SK-N-SH treated with all-trans-retinoic acid at 6 μM for 48 hours (cell line): Measurements from ENCODE around the gene GPC6.

Experiments
- ARNTL ChIP-seq: fragments of 450-650 bp; formaldehyde crosslinking; IDR thresholded peaks from 2 replicates; pipeline ENCODE4 v1.5.0; 2020; ENCODE audit warnings: low read depth, mild to moderate bottlenecking, moderate library complexity, borderline replicate concordance
- OSR1 ChIP-seq: fragments of 250-450 bp; sonication (Bioruptor Pico); IDR thresholded peaks from 2 replicates; pipeline ENCODE4 v1.8.0; 2022; ENCODE audit warnings: moderate library complexity, mild to moderate bottlenecking, inconsistent platforms
- PPARA ChIP-seq: fragments of 250-450 bp; sonication (Bioruptor Pico); IDR thresholded peaks from 2 replicates; pipeline ENCODE4 v1.5.0; 2020; ENCODE audit warnings: mild to moderate bottlenecking, borderline replicate concordance
- RARB ChIP-seq: fragments of 250-450 bp; sonication (Bioruptor Pico); IDR thresholded peaks from 2 replicates; pipeline ENCODE4 v1.8.0; 2021; ENCODE audit warnings: mild to moderate bottlenecking, moderate library complexity
- SNAI2 ChIP-seq: fragments of 250-450 bp; sonication (Bioruptor Pico); IDR thresholded peaks from 2 replicates; pipeline ENCODE4 v1.5.0; 2020; ENCODE audit warnings: mild to moderate bottlenecking, moderate library complexity
- TF ChIP-seq, protein P1 (sequence below): fragments of 250-450 bp; sonication (Bioruptor Pico); IDR thresholded peaks from 2 replicates; pipeline ENCODE4 v1.8.0; 2020; ENCODE audit warnings: mild to moderate bottlenecking, moderate library complexity, borderline replicate concordance
- TF ChIP-seq, protein P2 (sequence below): fragments of 250-450 bp; sonication (Bioruptor Pico); IDR thresholded peaks from 2 replicates; pipeline ENCODE4 v1.5.0; 2020; ENCODE audit warnings: mild to moderate bottlenecking, moderate library complexity
- TF ChIP-seq, protein P3 (sequence below): fragments of 250-450 bp; sonication (Bioruptor Pico); IDR thresholded peaks from 2 replicates; pipeline ENCODE4 v1.5.1; 2021; ENCODE audit warnings: mild to moderate bottlenecking, moderate library complexity

DNA sequence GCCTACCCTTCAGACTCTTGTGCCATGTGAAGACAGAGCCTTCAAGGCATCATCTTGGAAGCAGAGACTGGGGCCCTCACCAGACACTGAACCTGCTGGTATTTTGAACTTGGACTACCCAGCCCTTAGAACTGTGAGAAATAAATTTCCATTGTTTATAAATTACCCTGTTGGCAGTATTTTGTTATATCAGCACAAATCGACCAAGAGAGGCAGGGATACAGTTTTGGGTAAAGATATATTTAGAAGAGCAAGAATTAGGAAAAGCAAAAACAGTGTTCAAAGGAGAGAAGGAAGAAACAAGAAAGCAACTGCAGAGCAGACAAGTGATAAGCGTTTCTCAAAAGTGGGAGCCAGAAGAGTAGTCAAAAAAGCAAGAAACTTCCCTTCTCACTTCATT lies 652.1 kb downstream of the GPC6 start:
- TF ChIP-seq, protein P1, sequence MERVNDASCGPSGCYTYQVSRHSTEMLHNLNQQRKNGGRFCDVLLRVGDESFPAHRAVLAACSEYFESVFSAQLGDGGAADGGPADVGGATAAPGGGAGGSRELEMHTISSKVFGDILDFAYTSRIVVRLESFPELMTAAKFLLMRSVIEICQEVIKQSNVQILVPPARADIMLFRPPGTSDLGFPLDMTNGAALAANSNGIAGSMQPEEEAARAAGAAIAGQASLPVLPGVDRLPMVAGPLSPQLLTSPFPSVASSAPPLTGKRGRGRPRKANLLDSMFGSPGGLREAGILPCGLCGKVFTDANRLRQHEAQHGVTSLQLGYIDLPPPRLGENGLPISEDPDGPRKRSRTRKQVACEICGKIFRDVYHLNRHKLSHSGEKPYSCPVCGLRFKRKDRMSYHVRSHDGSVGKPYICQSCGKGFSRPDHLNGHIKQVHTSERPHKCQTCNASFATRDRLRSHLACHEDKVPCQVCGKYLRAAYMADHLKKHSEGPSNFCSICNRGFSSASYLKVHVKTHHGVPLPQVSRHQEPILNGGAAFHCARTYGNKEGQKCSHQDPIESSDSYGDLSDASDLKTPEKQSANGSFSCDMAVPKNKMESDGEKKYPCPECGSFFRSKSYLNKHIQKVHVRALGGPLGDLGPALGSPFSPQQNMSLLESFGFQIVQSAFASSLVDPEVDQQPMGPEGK = no peak
- TF ChIP-seq, protein P2, sequence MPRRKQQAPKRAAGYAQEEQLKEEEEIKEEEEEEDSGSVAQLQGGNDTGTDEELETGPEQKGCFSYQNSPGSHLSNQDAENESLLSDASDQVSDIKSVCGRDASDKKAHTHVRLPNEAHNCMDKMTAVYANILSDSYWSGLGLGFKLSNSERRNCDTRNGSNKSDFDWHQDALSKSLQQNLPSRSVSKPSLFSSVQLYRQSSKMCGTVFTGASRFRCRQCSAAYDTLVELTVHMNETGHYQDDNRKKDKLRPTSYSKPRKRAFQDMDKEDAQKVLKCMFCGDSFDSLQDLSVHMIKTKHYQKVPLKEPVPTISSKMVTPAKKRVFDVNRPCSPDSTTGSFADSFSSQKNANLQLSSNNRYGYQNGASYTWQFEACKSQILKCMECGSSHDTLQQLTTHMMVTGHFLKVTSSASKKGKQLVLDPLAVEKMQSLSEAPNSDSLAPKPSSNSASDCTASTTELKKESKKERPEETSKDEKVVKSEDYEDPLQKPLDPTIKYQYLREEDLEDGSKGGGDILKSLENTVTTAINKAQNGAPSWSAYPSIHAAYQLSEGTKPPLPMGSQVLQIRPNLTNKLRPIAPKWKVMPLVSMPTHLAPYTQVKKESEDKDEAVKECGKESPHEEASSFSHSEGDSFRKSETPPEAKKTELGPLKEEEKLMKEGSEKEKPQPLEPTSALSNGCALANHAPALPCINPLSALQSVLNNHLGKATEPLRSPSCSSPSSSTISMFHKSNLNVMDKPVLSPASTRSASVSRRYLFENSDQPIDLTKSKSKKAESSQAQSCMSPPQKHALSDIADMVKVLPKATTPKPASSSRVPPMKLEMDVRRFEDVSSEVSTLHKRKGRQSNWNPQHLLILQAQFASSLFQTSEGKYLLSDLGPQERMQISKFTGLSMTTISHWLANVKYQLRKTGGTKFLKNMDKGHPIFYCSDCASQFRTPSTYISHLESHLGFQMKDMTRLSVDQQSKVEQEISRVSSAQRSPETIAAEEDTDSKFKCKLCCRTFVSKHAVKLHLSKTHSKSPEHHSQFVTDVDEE (CRISPR knock-in tag) = no peak
- TF ChIP-seq SNAI2 (CRISPR knock-in tag) (no peak), PPARA (CRISPR knock-in tag) (no peak), ARNTL (CRISPR knock-in tag) (no peak), RARB (CRISPR knock-in tag) (no peak), OSR1 (CRISPR knock-in tag) (no peak)
- TF ChIP-seq, protein P3, sequence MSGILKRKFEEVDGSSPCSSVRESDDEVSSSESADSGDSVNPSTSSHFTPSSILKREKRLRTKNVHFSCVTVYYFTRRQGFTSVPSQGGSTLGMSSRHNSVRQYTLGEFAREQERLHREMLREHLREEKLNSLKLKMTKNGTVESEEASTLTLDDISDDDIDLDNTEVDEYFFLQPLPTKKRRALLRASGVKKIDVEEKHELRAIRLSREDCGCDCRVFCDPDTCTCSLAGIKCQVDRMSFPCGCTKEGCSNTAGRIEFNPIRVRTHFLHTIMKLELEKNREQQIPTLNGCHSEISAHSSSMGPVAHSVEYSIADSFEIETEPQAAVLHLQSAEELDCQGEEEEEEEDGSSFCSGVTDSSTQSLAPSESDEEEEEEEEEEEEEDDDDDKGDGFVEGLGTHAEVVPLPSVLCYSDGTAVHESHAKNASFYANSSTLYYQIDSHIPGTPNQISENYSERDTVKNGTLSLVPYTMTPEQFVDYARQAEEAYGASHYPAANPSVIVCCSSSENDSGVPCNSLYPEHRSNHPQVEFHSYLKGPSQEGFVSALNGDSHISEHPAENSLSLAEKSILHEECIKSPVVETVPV (CRISPR knock-in tag) = no peak
